Measurements from ENCODE around the gene VMP1. TPM values are rescaled to one million over a fixed set of nuclear protein-coding genes. Genes with fewer than 3 reads are reported as not detected.
"Not testable (repeated sequence)": the region's sequence is repeated elsewhere in the genome, so short reads cannot be mapped to it uniquely, and the experiment has no call there.

Gene VMP1
- total RNA-seq, 4 donors from 2014 or later, result 35.3 to 69.7 (median 61.1) TPM

DNA sequence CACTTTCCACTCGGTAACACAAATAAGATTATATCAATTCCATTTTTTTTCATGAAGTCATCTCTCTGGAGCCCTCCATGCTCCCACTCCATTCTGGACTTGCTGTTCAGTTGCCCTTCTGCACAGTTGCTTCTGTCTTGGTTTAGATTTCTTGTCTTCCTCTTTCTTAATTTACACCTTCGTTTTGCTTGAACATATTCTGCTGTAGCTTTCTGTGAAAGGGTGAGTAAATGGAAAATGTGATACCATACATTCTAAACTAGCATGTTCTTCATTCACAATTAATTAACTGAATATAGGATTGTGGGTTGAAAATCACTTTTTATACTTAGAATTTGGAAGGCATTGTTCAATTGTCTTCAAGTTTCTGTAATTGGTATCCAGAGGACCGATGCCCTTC lies 69.6 kb downstream of the VMP1 start:
- no peak for TF ChIP-seq POLR2A (IDR thresholded peaks at IDR 0.05)
- TF ChIP-seq, protein P1, sequence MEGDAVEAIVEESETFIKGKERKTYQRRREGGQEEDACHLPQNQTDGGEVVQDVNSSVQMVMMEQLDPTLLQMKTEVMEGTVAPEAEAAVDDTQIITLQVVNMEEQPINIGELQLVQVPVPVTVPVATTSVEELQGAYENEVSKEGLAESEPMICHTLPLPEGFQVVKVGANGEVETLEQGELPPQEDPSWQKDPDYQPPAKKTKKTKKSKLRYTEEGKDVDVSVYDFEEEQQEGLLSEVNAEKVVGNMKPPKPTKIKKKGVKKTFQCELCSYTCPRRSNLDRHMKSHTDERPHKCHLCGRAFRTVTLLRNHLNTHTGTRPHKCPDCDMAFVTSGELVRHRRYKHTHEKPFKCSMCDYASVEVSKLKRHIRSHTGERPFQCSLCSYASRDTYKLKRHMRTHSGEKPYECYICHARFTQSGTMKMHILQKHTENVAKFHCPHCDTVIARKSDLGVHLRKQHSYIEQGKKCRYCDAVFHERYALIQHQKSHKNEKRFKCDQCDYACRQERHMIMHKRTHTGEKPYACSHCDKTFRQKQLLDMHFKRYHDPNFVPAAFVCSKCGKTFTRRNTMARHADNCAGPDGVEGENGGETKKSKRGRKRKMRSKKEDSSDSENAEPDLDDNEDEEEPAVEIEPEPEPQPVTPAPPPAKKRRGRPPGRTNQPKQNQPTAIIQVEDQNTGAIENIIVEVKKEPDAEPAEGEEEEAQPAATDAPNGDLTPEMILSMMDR (IDR thresholded peaks at IDR 0.05), result no peak
- 63 to 95% methylated on average over 3 of the region's 3 CpGs for WGBS, 2 donors
- intact Hi-C loops (cut with DNase I; ENCODE audit: low total_unique reads), result no loop called here
- no peak overlapping the region for H3K4me3 ChIP-seq (ENCODE audit: low read depth, poor library complexity, severe bottlenecking)
- DNase-seq (ENCODE audit: low spot score in 2 of 2), result no peak

DNA sequence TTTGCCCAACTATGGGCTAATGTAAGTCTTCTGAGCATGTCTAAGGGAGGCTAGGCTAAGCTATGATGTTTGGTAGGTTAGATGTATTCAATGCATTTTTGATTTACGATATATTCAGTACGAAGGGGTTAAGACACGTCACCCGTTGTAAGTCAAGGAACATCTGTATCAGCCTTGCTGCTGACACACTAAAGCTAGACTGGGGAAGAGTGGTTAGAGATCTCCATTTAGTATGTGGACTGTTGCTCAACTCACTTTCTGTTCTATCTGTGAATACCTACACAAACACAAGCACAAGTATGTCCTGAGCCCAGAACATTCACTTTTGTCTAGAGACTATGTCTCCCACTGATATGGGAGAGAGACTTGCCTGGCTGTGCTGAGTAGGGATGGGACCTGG lies 71.5 kb downstream of the VMP1 start:
- TF ChIP-seq, protein P1 (IDR thresholded peaks at IDR 0.05), result no peak
- no peak for TF ChIP-seq POLR2A (IDR thresholded peaks at IDR 0.05)
- WGBS, 2 donors, result 81 to 87% methylated on average over 4 of the region's 4 CpGs
- intact Hi-C loops (cut with DNase I; ENCODE audit: low total_unique reads), result no loop called here
- H3K4me3 ChIP-seq (ENCODE audit: low read depth, poor library complexity, severe bottlenecking), result no peak overlapping the region
- DNase-seq (ENCODE audit: low spot score in 2 of 2), result no peak

DNA sequence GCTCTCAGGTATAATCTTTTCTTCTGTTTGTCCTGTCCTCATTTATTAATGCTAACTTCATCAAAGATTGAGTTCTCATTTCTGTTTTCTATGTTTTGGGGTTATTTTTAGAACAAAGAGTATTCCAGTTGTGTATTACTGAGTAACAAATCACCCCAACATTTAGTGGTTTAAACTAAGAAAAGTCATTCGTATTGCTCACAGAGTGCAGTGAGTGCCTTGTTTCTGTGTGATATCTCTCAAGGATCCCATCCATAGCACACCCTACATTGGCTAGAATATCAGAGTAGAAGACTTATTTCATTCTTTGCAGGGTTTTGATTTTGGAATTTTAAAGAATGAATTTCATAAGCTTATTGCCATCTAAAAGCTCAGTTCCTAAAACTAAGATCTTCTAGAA lies 72.1 kb downstream of the VMP1 start:
- H3K4me3 ChIP-seq (ENCODE audit: low read depth, poor library complexity, severe bottlenecking), result no peak overlapping the region
- WGBS, 2 donors, result 76 to 89% methylated on average over 1 of the region's 1 CpG
- no peak for DNase-seq (ENCODE audit: low spot score in 2 of 2)
- TF ChIP-seq, protein P1 (IDR thresholded peaks at IDR 0.05), result no peak
- TF ChIP-seq POLR2A (IDR thresholded peaks at IDR 0.05), result no peak
- intact Hi-C loops (cut with DNase I; ENCODE audit: low total_unique reads), result no loop called here

DNA sequence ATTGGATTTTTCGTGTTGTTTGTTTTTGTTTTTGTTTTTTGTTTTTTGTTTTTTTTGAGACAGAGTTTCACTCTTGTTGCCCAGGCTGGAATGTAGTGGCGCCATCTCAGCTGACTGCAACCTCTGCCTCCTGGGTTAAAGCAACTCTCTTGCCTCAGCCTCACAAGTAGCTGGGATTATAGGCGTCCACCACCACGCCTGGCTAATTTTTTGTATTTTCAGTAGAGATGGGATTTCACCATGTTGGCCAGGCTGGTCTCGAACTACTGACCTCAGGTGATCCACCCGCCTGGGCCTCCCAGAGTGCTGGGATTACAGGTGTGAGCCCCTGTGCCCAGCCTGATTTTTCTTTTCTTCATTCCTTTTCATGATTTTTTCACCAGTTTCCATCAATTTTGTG lies 73.1 kb downstream of the VMP1 start:
- 97 to 98% methylated on average over 6 of the region's 6 CpGs for WGBS, 2 donors
- intact Hi-C loops (cut with DNase I; ENCODE audit: low total_unique reads); H3K4me3 ChIP-seq (ENCODE audit: low read depth, poor library complexity, severe bottlenecking); DNase-seq (ENCODE audit: low spot score in 2 of 2): not testable (repeated sequence)

DNA sequence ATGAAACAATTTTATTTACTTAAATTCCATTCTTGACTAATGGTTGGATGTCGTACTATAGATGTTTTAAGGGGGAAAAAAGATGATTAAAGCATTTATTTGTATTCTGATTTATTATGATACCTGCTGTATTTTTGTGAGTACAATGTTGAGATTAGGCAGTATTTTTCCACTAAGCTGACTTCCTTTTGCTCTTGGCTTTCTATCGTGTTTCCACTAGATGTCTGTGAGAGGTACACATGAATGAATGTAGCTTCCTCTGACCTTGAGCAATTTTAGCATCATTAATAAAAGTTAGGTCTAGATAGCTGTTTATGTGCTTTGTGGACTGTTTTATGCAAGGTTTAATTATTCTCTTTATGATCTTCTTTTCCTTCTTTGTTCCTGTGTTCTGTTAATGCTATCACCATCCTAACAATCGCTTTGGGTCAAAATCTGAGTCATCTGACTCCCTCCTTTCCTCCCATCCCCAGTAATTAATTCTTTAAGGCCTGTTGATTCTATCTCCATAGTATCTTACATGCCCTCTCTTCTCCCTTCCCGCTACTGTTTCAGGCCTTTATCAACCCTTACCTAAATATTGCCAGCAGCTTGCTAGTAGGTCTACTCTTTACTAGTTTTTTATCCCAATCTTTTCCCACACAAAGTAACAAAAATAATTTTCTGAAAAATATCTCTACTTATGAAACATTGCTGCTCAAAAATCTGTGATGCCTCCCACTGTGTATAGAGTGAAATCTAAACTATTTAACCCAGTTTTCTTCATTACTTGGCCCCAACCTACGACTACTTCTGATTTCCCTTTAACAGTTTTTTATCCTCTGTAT lies 76.0 kb downstream of the VMP1 start:
- intact Hi-C loops (cut with DNase I; ENCODE audit: low total_unique reads), result no loop called here
- DNase-seq (ENCODE audit: low spot score in 2 of 2), result no peak
- 36% methylated on average over 5 of the region's 5 CpGs for WGBS, 2 donors
- no peak overlapping the region for H3K4me3 ChIP-seq (ENCODE audit: low read depth, poor library complexity, severe bottlenecking)
- no peak for TF ChIP-seq POLR2A (IDR thresholded peaks at IDR 0.05)
- TF ChIP-seq, protein P1 (IDR thresholded peaks at IDR 0.05), result no peak

DNA sequence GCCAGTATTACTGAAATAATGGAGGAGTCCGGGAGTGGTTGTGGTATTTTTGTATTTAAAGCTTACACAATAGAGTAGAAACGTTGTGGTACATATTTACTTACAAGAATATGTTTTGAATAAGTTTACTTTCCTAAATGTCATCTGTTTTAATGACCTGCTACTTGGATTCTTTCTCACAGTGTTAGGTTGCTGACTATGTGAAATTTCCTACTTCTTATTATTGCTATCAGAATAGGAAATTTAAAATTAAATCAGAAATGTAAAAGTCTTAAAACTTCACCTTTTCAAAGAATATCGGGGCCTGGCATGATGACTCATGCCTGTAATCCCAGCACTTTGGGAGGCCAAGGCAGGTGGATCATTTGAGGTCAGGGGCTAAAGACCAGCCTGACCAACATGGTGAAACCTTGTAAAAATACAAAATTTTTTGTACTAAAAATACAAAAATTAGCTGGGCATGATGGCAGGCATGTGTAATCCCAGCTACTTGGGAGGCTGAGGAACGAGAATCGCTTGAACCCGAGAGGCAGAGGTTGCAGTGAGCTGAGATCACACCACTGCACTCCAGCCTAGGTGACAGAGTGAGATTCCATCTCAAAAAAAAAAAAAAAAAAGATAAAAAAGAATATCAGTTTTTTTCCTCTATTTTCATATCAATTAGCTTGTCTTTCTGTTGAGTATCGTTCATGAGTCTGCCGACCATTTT lies 77.8 kb downstream of the VMP1 start:
- H3K4me3 ChIP-seq (ENCODE audit: low read depth, poor library complexity, severe bottlenecking), result no peak overlapping the region
- no peak for DNase-seq (ENCODE audit: low spot score in 2 of 2)
- 70 to 74% methylated on average over 8 of the region's 8 CpGs for WGBS, 2 donors
- TF ChIP-seq, protein P1 (IDR thresholded peaks at IDR 0.05), result no peak
- no peak for TF ChIP-seq POLR2A (IDR thresholded peaks at IDR 0.05)
- intact Hi-C loops (cut with DNase I; ENCODE audit: low total_unique reads), result no loop called here
